ENCODE measurements around the gene CLEC4D. TPM values are rescaled to one million over a fixed set of nuclear protein-coding genes. Genes with fewer than 3 reads are reported as not detected.

Gene CLEC4D
- total and polyA plus RNA-seq, 4 donors, result 0.08 to 0.67 (median 0.46) TPM

DNA sequence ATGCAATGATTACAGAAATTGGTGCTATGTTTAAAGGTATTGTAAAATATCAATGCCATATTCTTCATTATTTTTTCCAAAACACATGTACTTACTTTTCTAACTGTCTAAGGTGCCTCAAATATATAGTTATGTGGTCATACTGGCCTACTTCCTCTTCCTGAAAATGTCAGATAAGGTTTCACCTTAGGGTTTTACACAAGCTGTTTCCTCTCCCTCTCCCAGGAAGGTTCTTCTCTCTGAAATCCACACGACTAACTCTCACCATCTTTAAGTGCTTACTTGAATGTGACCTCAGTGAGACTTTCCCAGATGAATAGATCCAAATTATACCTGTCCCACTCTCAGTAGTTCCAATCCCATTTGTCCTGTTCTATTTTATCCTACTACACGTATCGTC lies 11.6 kb upstream of the CLEC4D start:
- Histone ChIP-seq H3K4me1 (ENCODE audit: control insufficient read depth in 4 of 4, insufficient read depth in 4 of 4, low read length in 3 of 4) (no peaks in the 10 kb centered on the region), H3K27me3 (ENCODE audit: control insufficient read depth in 4 of 4, insufficient read depth in 4 of 4, low read length in 3 of 4) (no peaks in the 10 kb centered on the region), H3K4me3 (ENCODE audit: low read depth in 1 of 3, low read length in 3 of 3) (no peak overlapping the region), H3K27ac (ENCODE audit: low read depth in 1 of 2, low read length in 2 of 2) (no peak overlapping the region), H3K9me3 (ENCODE audit: control insufficient read depth in 4 of 4, low read length in 3 of 4) (no peaks in the 10 kb centered on the region), H3K36me3 (ENCODE audit: control insufficient read depth in 4 of 4, insufficient read depth in 3 of 4, low read depth in 1 of 4, low read length in 3 of 4) (no peaks in the 10 kb centered on the region), H3K9ac (ENCODE audit: low read depth in 1 of 2, low read length in 2 of 2) (no peak overlapping the region)
- TF ChIP-seq JUND (IDR thresholded peaks at IDR 0.05) (no peak), TAF1 (conservative IDR thresholded peaks at IDR 0.05) (no peak), RAD21 (IDR thresholded peaks at IDR 0.05) (no peak), SP1 (IDR thresholded peaks at IDR 0.05) (no peak), NR2F2 (IDR thresholded peaks at IDR 0.05) (no peak), FOXA1 (IDR thresholded peaks at IDR 0.05) (no peak), RXRA (IDR thresholded peaks at IDR 0.05) (no peak), HNF4A (conservative IDR thresholded peaks at IDR 0.05) (no peak), EGR1 (IDR thresholded peaks at IDR 0.05; ENCODE audit: low read depth in 2 of 2) (no peak), REST (IDR thresholded peaks at IDR 0.05) (no peak), GABPA (IDR thresholded peaks at IDR 0.05 in 1 of 2, conservative IDR thresholded peaks at IDR 0.05 in 1 of 2) (no peak)
- TF ChIP-seq, protein P1, sequence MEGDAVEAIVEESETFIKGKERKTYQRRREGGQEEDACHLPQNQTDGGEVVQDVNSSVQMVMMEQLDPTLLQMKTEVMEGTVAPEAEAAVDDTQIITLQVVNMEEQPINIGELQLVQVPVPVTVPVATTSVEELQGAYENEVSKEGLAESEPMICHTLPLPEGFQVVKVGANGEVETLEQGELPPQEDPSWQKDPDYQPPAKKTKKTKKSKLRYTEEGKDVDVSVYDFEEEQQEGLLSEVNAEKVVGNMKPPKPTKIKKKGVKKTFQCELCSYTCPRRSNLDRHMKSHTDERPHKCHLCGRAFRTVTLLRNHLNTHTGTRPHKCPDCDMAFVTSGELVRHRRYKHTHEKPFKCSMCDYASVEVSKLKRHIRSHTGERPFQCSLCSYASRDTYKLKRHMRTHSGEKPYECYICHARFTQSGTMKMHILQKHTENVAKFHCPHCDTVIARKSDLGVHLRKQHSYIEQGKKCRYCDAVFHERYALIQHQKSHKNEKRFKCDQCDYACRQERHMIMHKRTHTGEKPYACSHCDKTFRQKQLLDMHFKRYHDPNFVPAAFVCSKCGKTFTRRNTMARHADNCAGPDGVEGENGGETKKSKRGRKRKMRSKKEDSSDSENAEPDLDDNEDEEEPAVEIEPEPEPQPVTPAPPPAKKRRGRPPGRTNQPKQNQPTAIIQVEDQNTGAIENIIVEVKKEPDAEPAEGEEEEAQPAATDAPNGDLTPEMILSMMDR (IDR thresholded peaks at IDR 0.05; ENCODE audit: low read depth, low read length, missing input control), result no peak
- TF ChIP-seq, protein P2, sequence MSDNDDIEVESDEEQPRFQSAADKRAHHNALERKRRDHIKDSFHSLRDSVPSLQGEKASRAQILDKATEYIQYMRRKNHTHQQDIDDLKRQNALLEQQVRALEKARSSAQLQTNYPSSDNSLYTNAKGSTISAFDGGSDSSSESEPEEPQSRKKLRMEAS (IDR thresholded peaks at IDR 0.05), result no peak
- TF ChIP-seq, protein P3, sequence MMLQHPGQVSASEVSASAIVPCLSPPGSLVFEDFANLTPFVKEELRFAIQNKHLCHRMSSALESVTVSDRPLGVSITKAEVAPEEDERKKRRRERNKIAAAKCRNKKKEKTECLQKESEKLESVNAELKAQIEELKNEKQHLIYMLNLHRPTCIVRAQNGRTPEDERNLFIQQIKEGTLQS (IDR thresholded peaks at IDR 0.05), result no peak
- TF ChIP-seq, protein P4, sequence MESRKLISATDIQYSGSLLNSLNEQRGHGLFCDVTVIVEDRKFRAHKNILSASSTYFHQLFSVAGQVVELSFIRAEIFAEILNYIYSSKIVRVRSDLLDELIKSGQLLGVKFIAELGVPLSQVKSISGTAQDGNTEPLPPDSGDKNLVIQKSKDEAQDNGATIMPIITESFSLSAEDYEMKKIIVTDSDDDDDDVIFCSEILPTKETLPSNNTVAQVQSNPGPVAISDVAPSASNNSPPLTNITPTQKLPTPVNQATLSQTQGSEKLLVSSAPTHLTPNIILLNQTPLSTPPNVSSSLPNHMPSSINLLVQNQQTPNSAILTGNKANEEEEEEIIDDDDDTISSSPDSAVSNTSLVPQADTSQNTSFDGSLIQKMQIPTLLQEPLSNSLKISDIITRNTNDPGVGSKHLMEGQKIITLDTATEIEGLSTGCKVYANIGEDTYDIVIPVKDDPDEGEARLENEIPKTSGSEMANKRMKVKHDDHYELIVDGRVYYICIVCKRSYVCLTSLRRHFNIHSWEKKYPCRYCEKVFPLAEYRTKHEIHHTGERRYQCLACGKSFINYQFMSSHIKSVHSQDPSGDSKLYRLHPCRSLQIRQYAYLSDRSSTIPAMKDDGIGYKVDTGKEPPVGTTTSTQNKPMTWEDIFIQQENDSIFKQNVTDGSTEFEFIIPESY (IDR thresholded peaks at IDR 0.05), result no peak
- 75% methylated on average over 3 of the region's 3 CpGs for WGBS
- no peak for DNase-seq (ENCODE audit: low spot score)

DNA sequence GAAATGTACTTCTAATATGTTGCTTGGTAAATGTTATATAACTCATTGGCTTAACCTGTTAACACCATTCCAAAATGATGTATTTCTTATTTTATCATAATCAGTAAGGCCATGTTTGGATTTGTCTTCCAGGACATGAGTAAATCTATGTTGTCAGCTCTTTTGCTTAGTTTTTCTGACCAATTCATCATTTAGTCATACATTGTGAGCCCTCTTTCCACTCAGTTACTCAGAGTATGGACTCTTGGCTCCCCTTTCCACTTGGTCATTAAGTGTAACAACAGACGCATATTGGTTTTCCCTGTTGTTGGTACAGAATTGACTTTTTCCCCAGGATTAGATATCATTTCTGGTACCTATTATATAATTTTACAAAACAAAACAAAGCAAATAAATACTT lies 9.0 kb upstream of the CLEC4D start:
- DNase-seq (ENCODE audit: low spot score), result no peak
- WGBS, result 90% methylated on average over 1 of the region's 1 CpG
- TF ChIP-seq REST (IDR thresholded peaks at IDR 0.05) (no peak), EGR1 (IDR thresholded peaks at IDR 0.05; ENCODE audit: low read depth in 2 of 2) (no peak), JUND (IDR thresholded peaks at IDR 0.05) (no peak), FOXA1 (IDR thresholded peaks at IDR 0.05) (no peak), HNF4G (IDR thresholded peaks at IDR 0.05) (no peak), RXRA (IDR thresholded peaks at IDR 0.05) (no peak), TAF1 (conservative IDR thresholded peaks at IDR 0.05) (no peak), NR2F2 (IDR thresholded peaks at IDR 0.05) (no peak), SP1 (IDR thresholded peaks at IDR 0.05) (no peak), YY1 (IDR thresholded peaks at IDR 0.05) (no peak)
- TF ChIP-seq, protein P3 (IDR thresholded peaks at IDR 0.05), result no peak
- TF ChIP-seq, protein P2 (IDR thresholded peaks at IDR 0.05), result no peak

More for the DNA sequence above, 9.0 kb upstream of the CLEC4D start:
- Histone ChIP-seq H3K4me1 (ENCODE audit: control insufficient read depth in 4 of 4, insufficient read depth in 4 of 4, low read length in 3 of 4) (no peaks in the 10 kb centered on the region), H3K27me3 (ENCODE audit: control insufficient read depth in 4 of 4, insufficient read depth in 4 of 4, low read length in 3 of 4) (no peaks in the 10 kb centered on the region), H3K36me3 (ENCODE audit: control insufficient read depth in 4 of 4, insufficient read depth in 3 of 4, low read depth in 1 of 4, low read length in 3 of 4) (no peaks in the 10 kb centered on the region), H3K9ac (ENCODE audit: low read depth in 1 of 2, low read length in 2 of 2) (no peak overlapping the region), H3K27ac (ENCODE audit: low read depth in 1 of 2, low read length in 2 of 2) (no peak overlapping the region), H3K4me3 (ENCODE audit: low read depth in 1 of 3, low read length in 3 of 3) (no peak overlapping the region), H3K9me3 (ENCODE audit: control insufficient read depth in 4 of 4, low read length in 3 of 4) (no peaks in the 10 kb centered on the region)
